K562 (cell line): ENCODE data around the gene ST6GAL1. TPM values are rescaled to one million over a fixed set of nuclear protein-coding genes. Genes with fewer than 3 reads are reported as not detected.

Source experiments
- ATF3 ChIP-seq, 2 experiments: fragments of 450-650 bp in 1 of 2; sonication (generic) in 1 of 2; formaldehyde crosslinking in 1 of 2; IDR thresholded peaks in 1 of 2; conservative IDR thresholded peaks in 1 of 2; 2 replicates each; pipeline versions ENCODE4 v1.6.1 to v1.8.1; 2016 to 2023; ENCODE audit warnings: mild to moderate bottlenecking in 2 of 2, moderate library complexity in 2 of 2, inconsistent platforms in 1 of 2, missing genetic modification reagents in 1 of 2
- CREB5 ChIP-seq: fragments of 250-450 bp; sonication (Bioruptor Pico); IDR thresholded peaks from 2 replicates; pipeline ENCODE4 v1.5.0; 2020; ENCODE audit warnings: mild to moderate bottlenecking
- CTCFL ChIP-seq: IDR thresholded peaks from 2 replicates; pipeline ENCODE4 v1.6.1; 2011; ENCODE audit warnings: borderline replicate concordance, low read depth, mild to moderate bottlenecking, moderate library complexity, low read length; ENCODE audit not compliant: insufficient read depth, poor library complexity, severe bottlenecking
- MECOM ChIP-seq: fragments of 250-450 bp; sonication (Bioruptor Pico); IDR thresholded peaks from 2 replicates; pipeline ENCODE4 v1.8.0; 2022; ENCODE audit warnings: inconsistent platforms
- NFXL1 ChIP-seq: fragments of 450-650 bp; formaldehyde crosslinking; IDR thresholded peaks from 2 replicates; pipeline ENCODE4 v1.4.0; 2021; ENCODE audit warnings: mild to moderate bottlenecking
- POLR3G ChIP-seq: IDR thresholded peaks from 2 replicates; pipeline ENCODE4 v1.6.1; 2011; ENCODE audit not compliant: insufficient read length, insufficient replicate concordance; ENCODE audit errors: extremely low read depth
- PPARD ChIP-seq: fragments of 250-450 bp; sonication (Bioruptor Pico); IDR thresholded peaks from 2 replicates; pipeline ENCODE4 v1.8.0; 2022; ENCODE audit warnings: inconsistent platforms, mild to moderate bottlenecking, moderate library complexity
- PURB ChIP-seq: sonication (generic); formaldehyde crosslinking; IDR thresholded peaks from 2 replicates; pipeline ENCODE4 v1.9.0; 2021; ENCODE audit warnings: low read depth, mild to moderate bottlenecking, missing genetic modification reagents
- SOX6 ChIP-seq: fragments of 450-650 bp; IDR thresholded peaks from 2 replicates; pipeline ENCODE4 v1.6.1; 2014; ENCODE audit warnings: mild to moderate bottlenecking
- STAT6 ChIP-seq: sonication (generic); formaldehyde crosslinking; IDR thresholded peaks from 2 replicates; pipeline ENCODE4 v1.8.1; 2023; ENCODE audit warnings: mild to moderate bottlenecking, missing genetic modification reagents
- TBL1XR1 ChIP-seq, 2 experiments: IDR thresholded peaks; 2 replicates each; pipeline ENCODE4 v1.6.1; 2012; ENCODE audit warnings: improper control_type of control experiment in 2 of 2, low read length in 2 of 2, mild to moderate bottlenecking in 1 of 2
- ZMIZ1 ChIP-seq, 2 experiments: fragments of 150-350 bp in 1 of 2; IDR thresholded peaks; 2 replicates each; pipeline ENCODE4 v1.6.1; 2012 to 2016; ENCODE audit warnings: low read depth in 2 of 2, low read length in 2 of 2, mild to moderate bottlenecking in 1 of 2, moderate library complexity in 1 of 2
- ZNF766 ChIP-seq: fragments of 200-800 bp; sonication (Bioruptor generic); conservative IDR thresholded peaks from 2 replicates; pipeline ENCODE4 v1.6.1; 2016; ENCODE audit warnings: missing genetic modification characterization, missing compliant biosample characterization
- polyA plus RNA-seq, 8 experiments: library from polyadenylated mRNA; depleted of rRNA in 4 of 8; stranded (reverse) in 5 of 8; unstranded in 3 of 8; fragments of >200 nt; fragmentation: Nextera tagmentation in 2 of 8; fragmentation: Illumina TruSeq in 1 of 8; extraction: Ambion mirVana in 2 of 8; extraction: Trizol in 1 of 8; gene quantifications; 2 replicates each; pipeline versions ENCODE4 v1.2.1 to v1.2.3, GENCODE V29; 2011 to 2014; ENCODE audit warnings: inconsistent platforms in 1 of 8, missing spikeins in 1 of 8
- total RNA-seq, 7 experiments: library from RNA; depleted of rRNA in 6 of 7; stranded (reverse); fragments of >200 nt in 6 of 7; fragmentation: Illumina TruSeq in 2 of 7; extraction: Trizol in 2 of 7; gene quantifications; 2 replicates each; pipeline versions ENCODE4 v1.2.1 to v1.2.3, GENCODE V29; 2011 to 2021; ENCODE audit warnings: low replicate concordance in 1 of 7

The ST6GAL1 gene
- total and polyA plus RNA-seq, 9 of the 15 experiments (the other 6 are each of a cell fraction or from before 2014, with no cell fraction given), result 31.9 to 145 (median 71.0) TPM

- TF ChIP-seq STAT6 (CRISPR knock-in tag), result no peak
- TF ChIP-seq NFXL1, result no peak
- TF ChIP-seq POLR3G, result no peak
- TF ChIP-seq ATF3 (IDR thresholded peaks at IDR 0.05), result peak; percentile 94
- 0 out of 2 replicates have a peak, but pooled peaks have one; percentile 26 for TF ChIP-seq ATF3 (CRISPR knock-in tag; conservative IDR thresholded peaks at IDR 0.05)
- no peak for TF ChIP-seq CREB5 (CRISPR knock-in tag)
- peak; percentile 96 for TF ChIP-seq MECOM (CRISPR knock-in tag)
- TF ChIP-seq CTCFL, result no peak
- TF ChIP-seq SOX6, result peak; percentile 99
- no peak for TF ChIP-seq PURB (CRISPR knock-in tag)
- TF ChIP-seq ZMIZ1 (IDR thresholded peaks at IDR 0.05; ENCODE audit: low read depth in 2 of 2, low read length in 2 of 2), result 0 out of 4 replicates have a peak, but pooled peaks of 1 of the 2 experiments have one; percentile 38
- no peak for TF ChIP-seq PPARD
- TF ChIP-seq TBL1XR1 (IDR thresholded peaks at IDR 0.05; ENCODE audit: low read length in 2 of 2), result peak in 1 of 2 experiments; percentile 42; a peak in 1 of 4 replicates
- no peak; the same call in 1 of the 2 replicates for TF ChIP-seq ZNF766 (CRISPR knock-in tag)
Observed at GRCh38 chr3:186882881-186883685, 47.2 kb upstream of the ST6GAL1 start (continued).
